Stimulated activated CD8-positive, alpha-beta memory T cell treated with anti-CD3 and anti-CD28 coated beads, Interleukin-4, amount 100 ng/mL, for 48 hours (primary cell): ENCODE measurements around the gene GSTP1.

Source experiments
- DNase-seq: peaks from one replicate; pipeline ENCODE4 v3.0.0-alpha.2; 2020

GSTP1 gene

DNA sequence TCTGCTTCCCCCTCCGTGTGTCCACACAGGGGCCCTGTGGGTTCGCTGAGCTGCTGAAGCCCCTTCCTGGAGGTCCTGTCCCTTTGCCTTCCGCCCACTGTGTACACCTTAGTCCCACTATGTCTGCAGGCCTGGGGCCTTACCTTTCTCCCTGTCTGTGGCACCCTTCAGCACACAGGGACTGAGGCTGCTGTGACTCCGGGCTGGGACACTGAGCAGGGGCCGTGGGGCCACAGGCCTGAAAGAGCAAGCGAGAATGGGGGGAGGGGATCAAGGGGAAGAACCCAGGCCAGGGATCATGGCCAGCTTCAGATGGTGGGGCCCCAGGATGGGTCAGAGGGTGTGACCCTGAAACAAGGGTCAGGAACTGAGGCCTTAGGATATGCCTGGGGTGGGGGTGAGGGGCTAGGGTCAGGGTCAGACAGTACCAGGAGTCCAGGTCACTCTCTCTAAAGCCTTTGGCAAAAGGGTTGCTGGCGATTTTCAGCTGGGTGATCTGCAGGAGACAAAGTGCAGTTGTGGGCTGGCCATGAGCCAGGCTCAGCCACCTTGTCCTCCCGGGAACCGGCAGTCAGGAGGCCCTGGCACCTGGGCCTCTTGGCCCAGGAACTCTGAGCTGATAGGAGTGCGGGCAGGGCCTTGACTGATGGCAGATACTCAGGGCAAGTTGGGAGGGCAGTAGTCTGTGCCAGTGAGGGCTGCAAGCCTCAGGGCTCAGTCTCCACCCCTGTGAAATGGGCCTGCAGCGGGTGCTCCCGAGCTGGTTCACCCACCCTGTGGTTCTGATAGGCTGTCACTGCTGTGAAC is 48.8 kb downstream of the GSTP1 start:
- DNase-seq = no peak

DNA sequence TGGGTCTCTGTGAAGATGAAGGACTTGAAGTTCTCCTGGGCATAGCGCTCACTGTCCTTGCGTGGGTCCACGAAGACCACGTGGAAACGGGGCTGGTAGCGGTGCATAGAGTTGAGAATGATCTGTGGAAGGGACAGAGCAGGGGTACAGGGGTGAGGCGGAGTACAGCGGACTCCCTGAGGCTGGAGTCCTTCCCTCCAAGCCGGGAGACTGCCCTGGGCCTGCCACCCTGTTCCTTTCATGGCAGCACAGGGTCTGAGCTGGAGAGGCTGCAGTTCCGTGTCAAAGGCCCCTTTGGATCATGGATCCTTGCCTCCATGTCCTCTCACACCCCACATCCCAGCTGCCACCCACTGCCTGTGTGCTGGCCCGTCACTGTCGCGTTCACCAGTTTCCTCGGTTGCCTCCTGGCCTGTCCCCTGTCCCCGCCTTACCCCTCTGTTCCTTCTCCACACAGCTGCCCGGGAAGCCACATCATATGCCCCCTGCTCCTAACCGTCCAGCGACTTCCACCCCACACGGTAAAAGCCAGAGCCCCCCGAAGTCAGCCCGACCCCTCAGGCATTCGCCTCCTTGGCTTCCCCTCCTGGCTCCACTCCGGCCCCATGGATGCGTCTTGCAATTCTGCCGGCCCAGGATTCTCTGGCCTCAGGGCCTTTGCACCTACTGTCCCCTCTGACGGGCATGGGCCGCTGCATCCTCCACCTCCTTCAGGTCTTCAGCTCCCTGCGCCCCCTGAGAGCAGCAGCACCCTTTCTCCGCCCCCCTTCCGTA is 49.6 kb downstream of the GSTP1 start:
- DNase-seq = no peak

DNA sequence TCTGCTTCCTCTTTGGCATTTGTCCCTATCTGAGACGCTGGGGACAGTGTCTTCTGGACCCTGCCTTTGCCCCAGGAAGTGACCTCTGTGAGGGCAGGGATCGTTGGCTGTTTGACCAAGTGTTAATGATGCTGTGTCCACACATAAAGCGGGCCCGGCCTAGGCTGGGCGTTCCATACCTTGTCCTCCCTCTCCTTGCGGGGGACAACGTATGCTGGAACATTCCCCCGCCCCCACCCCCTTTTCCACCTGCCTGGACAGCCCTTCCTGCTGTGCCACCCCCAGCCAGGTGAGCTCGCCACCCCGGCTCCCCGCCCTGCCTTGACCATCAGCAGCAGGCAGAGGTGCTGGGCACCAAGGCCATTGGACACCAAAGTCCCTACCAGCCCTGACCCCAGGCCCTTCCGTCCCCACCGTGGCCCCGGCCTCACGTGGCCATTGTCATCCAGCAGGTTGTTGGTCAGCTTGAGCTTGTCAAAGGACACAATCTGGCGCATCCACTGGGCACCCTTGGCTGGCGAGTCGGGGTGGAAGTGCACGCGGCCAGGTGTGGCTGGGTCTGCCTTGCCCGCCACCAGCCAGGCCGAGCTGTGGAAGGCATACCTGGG is 50.2 kb downstream of the GSTP1 start:
- no peak for DNase-seq

DNA sequence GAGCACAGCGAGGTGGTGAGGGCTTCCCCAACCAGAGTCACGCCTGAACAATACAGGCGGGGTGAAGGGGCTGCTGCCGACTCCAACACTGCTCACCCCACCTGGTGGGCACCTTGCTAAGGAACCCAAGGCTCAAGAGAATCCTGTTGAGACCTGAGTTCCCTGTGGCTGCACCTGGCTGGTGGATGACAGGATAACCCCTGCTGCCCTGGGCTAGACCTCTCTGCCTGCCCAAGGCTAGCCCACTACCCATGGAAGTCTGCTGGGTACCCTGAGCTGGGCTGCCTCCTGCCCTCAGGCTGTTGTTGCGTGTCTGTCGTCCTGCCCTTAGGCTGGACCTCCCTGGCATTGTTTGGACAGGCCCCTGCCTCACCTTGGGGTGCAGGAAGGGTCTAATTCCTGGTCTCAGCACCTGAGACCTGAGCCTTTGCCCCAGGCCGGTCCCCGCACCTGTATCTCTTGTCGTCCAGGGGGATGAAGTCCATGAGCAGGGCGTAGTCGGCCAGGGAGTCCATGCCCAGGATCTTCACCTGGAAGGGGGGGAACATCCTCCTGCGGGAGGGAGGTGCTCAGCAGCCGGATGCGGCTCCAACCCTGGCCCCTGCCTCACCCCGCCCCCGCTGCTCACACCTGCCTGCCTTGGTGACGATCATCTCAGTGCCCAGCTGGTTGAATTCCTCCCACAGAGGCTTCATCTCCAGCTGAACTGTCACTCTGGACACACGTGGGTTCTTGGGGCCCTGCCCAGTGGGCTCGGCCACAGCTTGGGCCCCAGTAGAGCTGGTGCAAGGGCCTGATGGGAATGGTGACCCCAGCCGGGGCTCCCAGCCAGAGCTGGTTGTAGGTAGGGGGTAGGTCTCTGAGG is 51.0 kb downstream of the GSTP1 start:
- DNase-seq = no peak

DNA sequence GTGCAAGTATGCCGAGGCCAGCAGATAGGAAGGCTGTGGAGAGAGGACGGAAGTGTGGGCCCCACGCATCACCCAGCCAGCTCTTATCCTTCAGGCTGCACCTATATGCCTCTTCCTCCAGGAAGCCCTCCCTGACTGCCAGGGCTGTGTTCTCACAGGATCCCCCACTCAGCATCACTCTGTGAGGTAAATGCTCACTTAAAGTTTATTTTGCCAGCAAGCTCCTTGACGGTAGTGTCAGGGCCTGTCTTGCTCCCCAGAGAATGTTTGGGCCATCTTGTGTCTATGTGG is 51.6 kb downstream of the GSTP1 start:
- no peak for DNase-seq
